CD4-positive, alpha-beta T cell (primary cell): ENCODE measurements around the gene LARGE1. TPM values are rescaled to one million over a fixed set of nuclear protein-coding genes. Genes with fewer than 3 reads are reported as not detected.

Experiments used
- ATAC-seq: fragments of 200-7000 bp; cut with Tn5 transposase; one replicate; pipeline ENCODE4 v1.10.0; 2022; ENCODE audit warnings: mild to moderate bottlenecking; ENCODE audit not compliant: poor library complexity
- CTCF ChIA-PET: fragments of 350-600 bp; sonication (Branson Sonifier 250); formaldehyde crosslinking; loops from one replicate; lab custom pipeline; 2021; ENCODE audit warnings: antibody characterized with exemption, inconsistent platforms; lab: Charles Lee
- POLR2A ChIA-PET: fragments of 350-600 bp; sonication (Branson Sonifier 250); formaldehyde crosslinking; loops from one replicate; lab custom pipeline; 2021; ENCODE audit warnings: antibody characterized with exemption, inconsistent platforms; lab: Charles Lee
- DNase-seq, 14 experiments: peaks; one replicate each; pipeline ENCODE4 v3.0.0-alpha.2; 2013 to 2020; ENCODE audit warnings: mixed read lengths in 2 of 14
- H3K27ac ChIP-seq, 2 donors: one replicate each; pipeline versions ENCODE4 v1.5.1 to v1.7.0; 2013; ENCODE audit warnings: low read length in 2 of 2, low read depth in 1 of 2, mild to moderate bottlenecking in 1 of 2
- H3K27me3 ChIP-seq, 2 experiments: 1 replicate in 1 of 2; 2 replicates in 1 of 2; pipeline versions ENCODE4 v1.6.1 to v1.7.0; 2013; ENCODE audit warnings: low read length in 2 of 2, control low read depth in 1 of 2, mild to moderate bottlenecking in 1 of 2, moderate library complexity in 1 of 2; ENCODE audit not compliant: insufficient read depth in 2 of 2, control insufficient read depth in 1 of 2
- H3K36me3 ChIP-seq: one replicate; pipeline ENCODE4 v1.6.1; 2013; ENCODE audit warnings: low read length, control low read depth; ENCODE audit not compliant: insufficient read depth
- H3K4me1 ChIP-seq: one replicate; pipeline ENCODE4 v1.6.1; 2013; ENCODE audit warnings: low read length, control low read depth; ENCODE audit not compliant: insufficient read depth
- H3K4me3 ChIP-seq: one replicate; pipeline ENCODE4 v1.5.1; 2013; ENCODE audit warnings: mild to moderate bottlenecking, low read length, moderate library complexity
- H3K9me3 ChIP-seq, 2 experiments: 1 replicate in 1 of 2; 2 replicates in 1 of 2; pipeline versions ENCODE4 v1.6.1 to v1.7.0; 2013; ENCODE audit warnings: low read length in 2 of 2, mild to moderate bottlenecking in 2 of 2, control low read depth in 1 of 2, moderate library complexity in 1 of 2; ENCODE audit not compliant: control insufficient read depth in 1 of 2, insufficient read depth in 1 of 2
- H3K27ac Mint-ChIP-seq: one replicate; pipeline ENCODE4 v1.8.0; 2020; ENCODE audit warnings: mixed read lengths
- H3K27me3 Mint-ChIP-seq: one replicate; pipeline ENCODE4 v1.8.0; 2021; ENCODE audit warnings: mixed read lengths
- H3K36me3 Mint-ChIP-seq: one replicate; pipeline ENCODE4 v1.8.0; 2021; ENCODE audit warnings: low read depth, mixed read lengths
- H3K4me1 Mint-ChIP-seq: one replicate; pipeline ENCODE4 v1.8.0; 2021; ENCODE audit warnings: low read depth, mixed read lengths
- H3K4me3 Mint-ChIP-seq: one replicate; pipeline ENCODE4 v1.8.0; 2020; ENCODE audit warnings: mild to moderate bottlenecking, mixed read lengths
- H3K9me3 Mint-ChIP-seq: one replicate; pipeline ENCODE4 v1.8.0; 2020; ENCODE audit warnings: mixed read lengths
- CTCF ChIP-seq: fragments of 200-600 bp; IDR thresholded peaks from one replicate; pipeline ENCODE4 v1.8.0; 2022; ENCODE audit warnings: antibody characterized with exemption, mild to moderate bottlenecking
- intact Hi-C, 2 experiments: fragments of 100-400 bp; cut with DNase I in 1 of 2; cut with micrococcal nuclease in 1 of 2; formaldehyde crosslinking; loops; one replicate each; pipeline versions ENCODE4 v1.15.1 to v1.9.0; 2023 to 2025; cut with DNase I, micrococcal nuclease
- total RNA-seq, 174 experiments: library from RNA in 2 of 174; stranded (reverse) in 2 of 174; gene quantifications; one replicate each; pipeline ENCODE4 v1.2.3 and lab custom pipeline; 2021 to 2026

The LARGE1 gene
- total RNA-seq, 2 experiments from 2014 or later, result 0.14 to 0.70 TPM

- Histone ChIP-seq H3K4me3 (no peak overlapping the region), H3K9me3 (peaks cover 0 to 11% of the 10 kb centered on the region in 2 experiments), H3K27ac (no peak overlapping the region), H3K4me1 (no peaks in the 10 kb centered on the region), H3K27me3 (no peaks in the 10 kb centered on the region), H3K36me3 (no peaks in the 10 kb centered on the region)
- H3K36me3 Mint-ChIP-seq, result no peaks in the 10 kb centered on the region
- no peak overlapping the region for H3K4me3 Mint-ChIP-seq
- CTCF ChIA-PET, result no interaction called here
- POLR2A ChIA-PET, result no interaction called here
- no peaks in the 10 kb centered on the region for H3K27me3 Mint-ChIP-seq
- no peak for TF ChIP-seq CTCF
- intact Hi-C loops, result no loop called here
- no peak for DNase-seq
- H3K9me3 Mint-ChIP-seq, result no peaks in the 10 kb centered on the region
- no peak overlapping the region for H3K27ac Mint-ChIP-seq
- ATAC-seq, result no peak
- H3K4me1 Mint-ChIP-seq, result no peaks in the 10 kb centered on the region
These were observed 242.7 kb downstream of the LARGE1 start for GRCh38 chr22:33677536-33677935.

GRCh38 chr22:33674357-33674756 lies 245.9 kb downstream of the LARGE1 start:
- intact Hi-C loops, result no loop called here
- Histone ChIP-seq H3K27me3 (no peaks in the 10 kb centered on the region), H3K4me1 (no peaks in the 10 kb centered on the region), H3K9me3 (peaks cover 0 to 11% of the 10 kb centered on the region in 2 experiments), H3K27ac (no peak overlapping the region), H3K4me3 (no peak overlapping the region), H3K36me3 (no peaks in the 10 kb centered on the region)
- Mint-ChIP-seq H3K36me3 (no peaks in the 10 kb centered on the region), H3K27me3 (no peaks in the 10 kb centered on the region), H3K9me3 (no peaks in the 10 kb centered on the region), H3K4me1 (no peaks in the 10 kb centered on the region), H3K4me3 (no peak overlapping the region), H3K27ac (no peak overlapping the region)
- ChIA-PET POLR2A (no interaction called here), CTCF (no interaction called here)
- no peak for DNase-seq
- no peak for TF ChIP-seq CTCF
- ATAC-seq, result no peak

GRCh38 chr22:33669746-33670145 lies 250.5 kb downstream of the LARGE1 start:
- Mint-ChIP-seq H3K4me3 (no peak overlapping the region), H3K9me3 (no peaks in the 10 kb centered on the region), H3K36me3 (no peaks in the 10 kb centered on the region), H3K4me1 (no peaks in the 10 kb centered on the region), H3K27ac (no peak overlapping the region), H3K27me3 (no peaks in the 10 kb centered on the region)
- TF ChIP-seq CTCF, result no peak
- Histone ChIP-seq H3K36me3 (no peaks in the 10 kb centered on the region), H3K27ac (no peak overlapping the region), H3K4me1 (no peaks in the 10 kb centered on the region), H3K9me3 (peaks cover 0 to 8% of the 10 kb centered on the region in 2 experiments), H3K4me3 (no peak overlapping the region), H3K27me3 (no peaks in the 10 kb centered on the region)
- ATAC-seq (no peak), DNase-seq (no peak)
- intact Hi-C loops, result no loop called here
- POLR2A ChIA-PET, result no interaction called here
- CTCF ChIA-PET, result no interaction called here
